Lower leg skin (tissue), 3 donors: ENCODE data around the gene PLA2G3.

Experiments used
- CTCF ChIP-seq, 3 donors: fragments of 450-650 bp; IDR thresholded peaks; one replicate each; pipeline ENCODE4 v1.5.1; 2016; ENCODE audit warnings: antibody characterized with exemption in 3 of 3, mild to moderate bottlenecking in 3 of 3, moderate library complexity in 2 of 3
- POLR2A ChIP-seq, 2 donors: fragments of 450-650 bp; IDR thresholded peaks; one replicate each; pipeline ENCODE4 v1.6.1; 2016 to 2017; ENCODE audit warnings: antibody characterized with exemption in 2 of 2, mild to moderate bottlenecking in 1 of 2, moderate library complexity in 1 of 2

GRCh38 chr22:31138126-31138525 lies 2.2 kb downstream of the PLA2G3 start:
- TF ChIP-seq CTCF (IDR thresholded peaks at IDR 0.05): no peak
- TF ChIP-seq POLR2A (IDR thresholded peaks at IDR 0.05): no peak
